Ecto neural progenitor cell (in vitro differentiated cells): ENCODE measurements around the gene ANKH.
"Not testable (repeated sequence)": the region's sequence is repeated elsewhere in the genome, so short reads cannot be mapped to it uniquely, and the experiment has no call there.

Experiments
- DNase-seq: peaks from one replicate; pipeline ENCODE4 v3.0.0-alpha.2; 2018; ENCODE audit warnings: low spot score

The ANKH gene

DNA sequence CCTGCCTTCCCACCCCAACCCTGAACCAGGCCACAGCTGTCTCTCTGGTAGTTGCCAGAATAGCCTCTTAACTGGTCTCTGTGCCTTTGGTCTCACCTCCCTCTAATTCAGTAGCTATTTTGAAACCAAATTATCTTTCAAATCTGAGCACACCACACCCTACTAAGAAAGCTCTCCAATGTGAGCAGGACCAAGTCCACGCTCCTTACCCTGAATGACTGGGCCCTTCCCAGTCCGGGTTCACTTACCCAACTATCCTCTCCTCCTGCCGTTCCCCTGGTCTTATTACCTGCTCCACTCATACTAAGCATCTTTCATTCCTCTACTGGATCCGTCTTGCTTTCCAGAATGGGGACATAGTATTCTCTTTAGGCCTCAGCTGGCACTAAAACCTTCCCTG lies 16.8 kb downstream of the ANKH start:
- no peak for DNase-seq

DNA sequence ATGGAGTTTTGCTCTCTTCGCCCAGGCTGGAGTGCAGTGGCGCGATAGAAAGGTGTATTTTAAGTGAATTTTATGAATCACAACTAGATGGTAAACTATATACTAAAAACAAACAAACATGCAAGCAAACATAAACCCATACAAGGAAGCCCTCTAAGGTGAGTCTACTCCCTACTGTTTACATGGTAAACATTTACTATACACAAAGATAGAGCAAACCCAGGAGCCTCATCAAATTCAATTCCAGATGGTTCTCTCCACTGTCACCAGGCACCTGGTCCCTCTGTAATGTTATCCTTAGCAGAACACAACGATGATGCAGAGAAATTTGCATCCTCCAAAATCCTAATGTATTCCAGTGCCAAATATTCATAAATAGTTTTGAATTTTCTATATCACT lies 17.9 kb downstream of the ANKH start:
- no peak for DNase-seq

DNA sequence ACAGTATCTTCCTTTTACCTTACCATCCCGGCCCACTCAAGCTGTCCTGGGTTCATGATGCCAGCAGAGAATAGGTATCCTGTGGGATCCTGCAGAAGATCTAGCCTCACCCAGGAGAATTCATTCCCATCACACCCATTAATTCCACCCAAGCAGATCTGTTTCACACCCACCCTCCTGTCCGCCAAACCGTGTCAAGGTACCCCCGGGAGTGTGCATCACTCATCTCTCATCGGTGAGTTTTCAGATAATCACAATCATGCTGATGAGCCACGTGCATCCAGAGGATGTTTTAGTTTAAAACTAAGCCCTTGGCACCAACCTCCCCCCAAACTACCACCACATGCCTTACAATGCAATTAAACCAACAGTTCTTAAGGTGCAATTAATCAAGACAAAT lies 18.8 kb downstream of the ANKH start:
- DNase-seq = no peak

DNA sequence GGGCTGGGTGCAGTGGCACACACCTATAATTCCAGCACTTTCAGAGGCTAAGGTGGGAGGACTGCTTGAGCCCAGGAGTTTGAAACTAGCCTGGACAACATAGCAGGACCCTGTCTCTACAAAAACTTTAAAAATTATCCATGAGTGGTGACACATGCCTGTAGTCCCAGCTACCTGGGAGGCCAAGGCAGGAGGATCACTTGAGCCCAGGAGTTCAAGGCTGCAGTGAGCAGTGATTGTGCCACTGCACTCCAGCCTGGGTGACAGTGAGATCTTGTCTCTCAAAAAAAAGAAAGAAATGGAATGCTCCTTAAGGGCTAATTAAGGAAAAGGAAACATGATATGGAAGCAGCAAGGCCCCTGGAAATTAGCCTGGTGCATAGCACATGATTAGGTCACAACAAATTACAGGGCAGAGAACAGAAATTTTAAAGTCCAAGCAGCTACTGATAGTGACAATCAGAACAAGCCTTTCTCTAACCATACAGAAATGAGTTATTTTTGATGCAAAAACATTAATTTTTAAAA lies 19.5 kb downstream of the ANKH start:
- DNase-seq = no peak

DNA sequence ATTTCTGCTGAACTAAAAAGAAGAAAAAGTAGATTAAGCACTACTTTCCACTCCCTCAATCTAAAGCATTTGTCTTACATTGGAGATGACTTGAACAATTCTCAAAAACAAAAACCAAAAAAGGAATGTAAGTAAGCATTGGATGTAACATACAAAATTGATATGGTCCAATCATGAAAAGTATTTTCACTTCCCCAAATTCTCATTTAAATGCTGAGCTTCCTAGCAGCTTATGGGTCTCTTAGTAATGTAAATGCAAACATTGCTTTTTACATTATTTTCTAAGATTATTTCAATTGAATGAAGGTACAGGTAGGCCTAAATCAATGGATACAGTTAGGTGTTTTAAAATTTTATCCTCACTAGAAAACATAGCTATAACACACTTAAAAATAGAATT lies 20.0 kb downstream of the ANKH start:
- DNase-seq = no peak

DNA sequence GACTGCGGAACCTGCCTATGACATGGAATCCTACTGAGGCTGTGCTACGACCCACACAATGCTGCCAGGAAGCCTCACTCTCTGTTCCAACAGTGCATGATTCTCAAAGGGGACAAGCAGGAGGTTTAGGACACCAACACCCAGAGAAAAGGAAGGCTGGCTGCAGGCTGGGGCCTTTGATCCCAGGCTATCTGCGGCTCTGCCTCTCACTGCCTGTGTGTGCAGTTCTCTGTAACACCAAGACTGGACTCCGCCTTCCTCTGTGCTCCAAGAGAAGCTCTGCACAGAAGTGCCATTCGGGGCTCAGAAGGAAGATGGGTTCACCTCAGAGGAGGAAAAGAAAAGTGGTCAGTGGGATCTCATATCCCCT lies 20.5 kb downstream of the ANKH start:
- peak; percentile 55 for DNase-seq

DNA sequence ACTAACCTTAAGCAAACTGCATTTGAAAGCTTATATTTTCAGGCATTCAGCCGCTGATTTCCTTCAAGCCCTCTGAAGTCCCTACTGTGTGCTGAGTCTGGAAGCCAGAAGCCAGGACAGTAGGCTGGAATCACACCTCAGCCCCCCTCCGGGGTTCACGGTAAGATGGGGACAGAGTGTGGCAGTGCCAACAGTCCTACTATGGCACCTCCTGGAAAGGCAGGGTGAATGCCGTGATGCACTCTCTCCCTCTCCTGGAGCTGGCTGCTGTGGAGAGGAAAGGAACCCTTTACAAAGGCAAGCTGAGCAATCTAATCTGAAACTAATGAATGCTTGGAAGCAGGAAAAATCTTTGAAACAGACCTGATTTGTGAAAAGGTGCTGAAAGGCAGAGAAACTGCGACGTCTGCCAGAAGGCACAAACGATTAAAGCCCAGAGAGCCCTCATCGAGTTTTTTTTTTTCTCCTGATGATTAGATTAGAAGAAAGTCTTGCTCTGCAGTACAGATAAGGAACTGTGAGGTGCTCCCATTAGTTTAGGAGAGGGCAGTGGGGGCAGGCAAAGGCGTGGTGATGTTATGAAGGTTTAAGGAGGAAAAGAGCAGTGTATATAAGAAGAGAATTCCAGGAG lies 21.0 kb downstream of the ANKH start:
- no peak for DNase-seq

DNA sequence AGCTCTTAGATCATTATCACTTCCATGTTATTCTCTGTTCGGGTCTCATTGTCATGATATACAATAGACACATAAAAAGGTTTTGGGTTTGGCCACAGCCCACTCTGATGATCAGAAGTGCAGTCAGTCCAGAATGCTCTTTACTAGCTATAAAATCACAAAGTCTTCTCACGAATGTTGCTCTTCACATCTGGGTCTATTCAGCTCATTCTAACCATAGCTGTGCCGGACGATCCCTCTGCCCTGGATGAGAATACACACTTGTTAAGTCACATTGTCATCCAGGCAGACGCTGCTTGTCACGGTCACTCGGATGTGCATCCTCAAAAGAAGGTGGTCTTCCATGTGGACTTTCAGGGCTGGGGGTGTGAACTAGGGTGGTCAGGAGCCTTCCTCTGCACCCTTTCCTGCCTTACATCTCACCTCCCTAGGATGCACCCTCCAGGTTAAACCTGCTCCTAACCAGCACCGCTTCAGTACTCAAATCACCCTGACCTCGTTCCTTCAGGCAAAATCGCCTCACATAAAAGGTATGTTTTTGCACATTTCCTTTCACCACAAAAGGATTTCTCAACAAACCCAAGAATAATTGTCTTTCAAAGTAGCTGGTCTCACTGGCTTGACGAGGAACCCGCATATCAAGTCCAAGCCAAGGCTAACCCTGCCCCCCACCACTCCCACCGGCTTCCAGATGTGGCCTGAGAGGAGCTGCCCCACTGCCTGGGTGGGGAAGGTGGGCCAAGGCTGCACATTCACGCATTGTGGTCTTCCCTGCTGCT lies 21.9 kb downstream of the ANKH start:
- no peak for DNase-seq

DNA sequence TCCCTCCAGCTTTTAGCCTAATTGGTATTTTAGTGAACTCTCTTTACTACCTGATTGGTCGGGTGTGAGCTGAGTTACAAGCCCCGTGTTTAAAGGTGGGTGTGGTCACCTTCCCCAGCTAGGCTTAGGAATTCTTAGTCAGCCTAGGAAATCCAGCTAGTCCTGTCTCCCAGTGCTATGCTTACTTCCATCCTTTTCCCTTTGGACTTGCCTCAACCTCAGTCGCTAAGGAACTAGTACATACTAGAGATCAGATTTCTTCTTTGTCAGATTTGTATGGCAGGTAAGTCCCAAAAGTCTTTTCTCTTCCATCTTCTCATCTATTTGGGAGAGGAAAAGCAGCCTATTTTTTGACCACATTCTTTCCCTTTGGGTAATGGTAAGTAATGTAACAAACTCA lies 22.6 kb downstream of the ANKH start:
- not testable (repeated sequence) for DNase-seq

DNA sequence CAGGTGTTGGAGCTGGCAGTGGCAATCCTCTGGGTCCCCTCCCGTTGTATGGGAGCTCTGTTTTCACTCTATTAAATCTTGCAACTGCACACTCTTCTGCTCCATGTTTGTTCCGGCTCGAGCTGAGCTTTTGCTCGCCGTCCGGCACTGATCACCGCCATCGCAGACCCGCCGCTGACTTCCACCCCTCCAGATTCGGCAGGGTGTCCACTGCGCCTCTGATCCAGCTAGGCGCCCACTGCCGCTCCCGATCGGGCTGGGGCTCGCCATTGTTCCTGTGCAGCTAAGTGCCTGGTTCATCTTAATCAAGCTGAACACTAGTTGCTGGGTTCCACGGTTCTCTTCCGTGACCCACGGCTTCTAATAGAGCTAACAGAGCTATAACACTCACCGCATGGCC lies 23.2 kb downstream of the ANKH start:
- DNase-seq = no peak

DNA sequence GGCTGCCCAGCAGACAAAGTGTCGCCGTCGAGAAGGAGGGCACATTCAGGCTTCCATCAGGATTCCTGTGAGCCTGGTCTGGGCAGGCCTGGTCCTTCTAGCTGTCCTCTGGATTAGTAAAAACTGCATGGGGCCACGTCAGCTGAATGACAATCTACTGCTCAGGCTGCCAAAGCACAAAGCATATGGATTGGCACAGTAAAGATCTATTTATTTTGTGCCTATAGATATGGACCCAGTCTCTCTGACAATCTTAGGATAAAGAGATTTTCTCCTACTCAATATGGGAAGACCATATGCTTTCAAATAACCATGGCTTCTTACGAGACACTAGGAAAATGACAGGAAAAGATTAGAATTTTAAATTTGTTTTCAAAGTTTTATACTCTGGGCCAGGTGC lies 24.1 kb downstream of the ANKH start:
- no peak for DNase-seq

DNA sequence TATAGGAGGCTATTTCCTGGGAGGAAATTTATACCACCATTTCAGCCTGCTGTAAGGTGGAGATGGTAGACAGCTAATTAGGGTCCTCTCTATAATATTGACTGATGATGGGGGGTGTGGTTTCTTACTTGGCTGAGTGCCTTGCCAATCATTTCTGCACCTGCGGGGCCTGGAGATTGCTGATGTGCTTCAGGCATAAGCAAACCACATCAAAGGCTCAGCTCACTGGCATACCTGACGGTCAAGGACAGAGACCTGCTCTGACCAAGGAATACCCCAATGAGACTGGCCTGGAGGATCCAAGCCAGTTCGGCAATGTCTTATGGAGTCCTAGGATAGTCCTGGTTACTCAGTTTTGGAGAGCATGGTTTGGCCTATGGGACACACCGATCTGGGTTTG lies 29.5 kb downstream of the ANKH start:
- DNase-seq = no peak

DNA sequence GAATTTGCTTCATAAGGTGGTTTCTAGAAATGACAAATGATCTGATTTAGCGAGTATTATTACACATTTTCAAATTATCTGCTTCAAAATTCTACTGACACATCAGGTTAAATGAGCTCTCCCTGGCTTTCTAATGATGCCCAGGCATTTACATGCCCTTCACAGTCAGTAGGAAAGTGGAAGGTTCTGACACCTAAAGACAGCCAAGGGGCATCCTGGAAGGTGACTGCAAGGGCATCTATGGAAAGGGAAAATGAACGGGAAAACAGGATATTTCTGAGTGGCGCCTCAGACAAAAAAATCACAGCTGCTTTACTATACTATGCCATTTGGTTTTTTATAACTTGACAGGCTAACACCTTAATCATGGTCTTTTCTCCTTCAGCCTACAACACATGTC lies 31.0 kb downstream of the ANKH start:
- no peak for DNase-seq

DNA sequence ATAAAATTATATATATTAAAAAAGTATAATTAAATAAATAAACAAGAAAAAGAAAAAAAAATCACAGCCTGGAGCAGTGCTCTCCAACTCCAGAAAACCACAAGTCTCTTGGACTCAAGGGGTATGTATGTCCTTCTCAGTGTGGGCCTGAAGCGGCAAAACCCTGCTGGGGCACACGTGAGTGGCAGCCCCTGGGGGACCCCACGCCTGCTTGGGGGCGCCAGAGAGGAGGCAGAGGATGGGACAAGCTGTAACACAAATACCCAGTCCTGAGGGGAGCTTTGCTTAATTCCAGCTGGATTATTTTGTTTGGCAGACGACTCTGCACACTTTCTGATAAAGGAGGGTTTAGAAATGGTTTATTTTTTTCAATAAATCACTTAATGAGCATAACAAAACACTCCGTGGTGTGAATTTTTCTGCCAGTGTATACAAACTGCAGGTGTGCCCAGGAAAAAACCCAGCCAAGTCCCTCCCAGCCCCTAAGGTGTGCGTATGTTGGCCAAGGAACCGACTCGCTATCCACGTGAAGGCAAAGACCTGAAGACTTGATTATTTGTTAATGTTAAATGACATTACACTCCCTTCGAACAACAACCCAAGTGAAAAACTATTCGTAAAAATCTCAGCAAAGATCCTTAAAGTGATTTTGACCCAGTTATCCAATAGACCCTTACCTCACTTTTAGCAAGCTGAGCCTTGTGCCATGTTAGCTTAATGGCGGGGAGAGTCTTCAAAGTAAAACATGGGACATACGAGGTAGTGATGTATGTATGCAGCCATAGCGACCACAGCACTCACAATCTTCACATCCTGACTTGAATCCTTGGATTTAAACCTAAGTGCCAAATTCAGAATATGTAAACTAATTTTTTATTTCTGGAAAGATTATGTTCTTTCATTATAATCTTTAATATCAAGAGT lies 32.9 kb downstream of the ANKH start:
- DNase-seq = no peak

DNA sequence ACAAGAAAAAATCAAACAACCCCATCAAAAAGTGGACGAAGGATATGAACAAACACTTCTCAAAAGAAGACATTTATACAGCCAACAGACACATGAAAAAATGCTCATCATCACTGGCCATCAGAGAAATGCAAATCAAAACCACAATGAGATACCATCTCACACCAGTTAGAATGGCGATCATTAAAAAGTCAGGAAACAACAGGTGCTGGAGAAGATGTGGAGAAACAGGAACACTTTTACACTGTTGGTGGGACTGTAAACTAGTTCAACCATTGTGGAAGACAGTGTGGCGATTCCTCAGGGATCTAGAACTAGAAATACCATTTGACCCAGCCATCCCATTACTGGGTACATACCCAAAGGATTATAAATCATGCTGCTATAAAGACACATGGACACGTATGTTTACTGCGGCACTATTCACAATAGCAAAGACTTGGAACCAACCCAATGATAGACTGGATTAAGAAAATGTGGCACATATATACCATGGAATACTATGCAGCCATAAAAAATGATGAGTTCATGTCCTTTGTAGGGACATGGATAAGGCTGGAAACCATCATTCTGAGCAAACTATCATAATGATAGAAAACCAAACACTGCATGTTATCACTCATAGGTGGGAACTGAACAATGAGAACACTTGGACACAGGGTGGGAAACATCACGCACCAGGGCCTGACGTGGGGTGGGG lies 34.0 kb downstream of the ANKH start:
- not testable (repeated sequence) for DNase-seq

DNA sequence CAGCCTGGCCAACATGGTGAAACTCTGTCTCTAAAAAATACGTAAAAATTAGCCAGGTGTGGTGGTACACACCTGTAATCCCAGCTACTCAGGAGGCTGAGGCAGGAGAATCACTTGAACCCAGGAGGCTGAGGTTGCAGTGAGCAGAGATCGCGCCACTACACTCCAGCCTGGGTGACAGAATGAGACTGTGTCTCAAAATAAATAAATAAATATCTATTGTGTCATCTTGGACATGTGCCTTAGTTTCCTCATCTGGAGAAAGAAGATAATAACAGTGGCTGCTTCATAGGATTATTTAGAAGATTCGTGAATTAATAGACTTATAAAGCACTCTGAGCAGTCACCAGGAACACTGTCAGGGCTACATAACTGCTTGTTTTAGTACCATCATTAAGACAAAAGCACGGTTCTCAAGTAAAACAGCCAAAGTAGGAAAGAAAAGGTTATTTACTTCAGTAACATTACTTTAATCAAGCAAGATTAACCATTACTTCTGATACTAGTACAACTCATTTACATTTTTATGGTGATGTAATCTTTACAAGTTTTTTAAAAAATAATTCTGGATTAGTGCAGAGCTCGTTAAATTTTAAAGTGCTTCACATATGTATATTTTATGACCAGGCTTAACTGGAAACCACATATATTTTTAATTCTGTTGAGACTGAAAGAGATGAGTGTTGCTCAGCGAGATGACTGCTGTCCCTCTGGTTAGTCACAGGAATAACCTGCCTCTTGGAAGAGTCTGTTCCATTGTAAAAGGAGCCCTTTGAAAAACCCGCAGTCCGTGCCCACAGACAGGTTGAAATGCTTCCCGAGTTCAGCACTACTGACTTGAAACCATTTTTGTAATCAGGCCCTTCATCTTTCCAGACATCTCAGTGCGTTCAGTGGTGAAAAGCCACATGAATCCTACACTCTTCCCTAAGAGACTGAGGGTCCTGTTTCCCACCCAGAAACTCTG lies 36.7 kb downstream of the ANKH start:
- DNase-seq = no peak

DNA sequence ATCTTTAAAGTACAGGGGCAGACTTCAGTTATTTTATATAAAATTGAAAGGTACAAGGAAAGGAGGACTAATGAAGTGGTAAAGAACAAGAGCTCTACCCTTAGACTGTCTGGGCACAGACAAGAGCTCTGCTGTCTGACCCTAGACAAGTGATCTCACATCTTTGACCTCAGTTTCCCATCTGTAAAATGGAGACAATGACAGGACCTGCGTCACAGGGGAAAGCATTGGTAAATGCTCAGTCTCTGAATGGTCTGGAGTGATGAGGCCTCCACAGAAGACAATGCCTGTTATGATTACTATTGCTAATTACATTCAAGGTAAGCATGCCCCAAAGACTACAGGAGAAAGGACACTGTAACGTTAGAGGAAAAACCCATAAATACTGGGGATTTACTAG lies 37.5 kb downstream of the ANKH start:
- DNase-seq = no peak

DNA sequence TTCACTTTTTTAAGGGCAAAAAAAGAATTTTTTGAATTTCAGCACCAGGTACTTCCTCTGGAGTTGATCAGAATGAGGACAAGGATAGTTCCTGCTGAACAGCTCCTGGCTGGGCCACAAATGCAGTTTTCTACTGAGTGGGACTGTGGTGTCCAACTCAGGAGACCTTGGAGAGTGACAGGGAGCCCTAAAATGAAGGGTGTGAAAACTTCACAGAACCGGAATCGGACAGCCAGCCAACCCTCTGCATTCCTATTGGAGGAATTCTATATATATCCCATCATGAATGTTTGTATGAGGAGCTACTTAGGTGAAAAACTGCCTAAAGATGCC lies 40.6 kb downstream of the ANKH start:
- DNase-seq = no peak

DNA sequence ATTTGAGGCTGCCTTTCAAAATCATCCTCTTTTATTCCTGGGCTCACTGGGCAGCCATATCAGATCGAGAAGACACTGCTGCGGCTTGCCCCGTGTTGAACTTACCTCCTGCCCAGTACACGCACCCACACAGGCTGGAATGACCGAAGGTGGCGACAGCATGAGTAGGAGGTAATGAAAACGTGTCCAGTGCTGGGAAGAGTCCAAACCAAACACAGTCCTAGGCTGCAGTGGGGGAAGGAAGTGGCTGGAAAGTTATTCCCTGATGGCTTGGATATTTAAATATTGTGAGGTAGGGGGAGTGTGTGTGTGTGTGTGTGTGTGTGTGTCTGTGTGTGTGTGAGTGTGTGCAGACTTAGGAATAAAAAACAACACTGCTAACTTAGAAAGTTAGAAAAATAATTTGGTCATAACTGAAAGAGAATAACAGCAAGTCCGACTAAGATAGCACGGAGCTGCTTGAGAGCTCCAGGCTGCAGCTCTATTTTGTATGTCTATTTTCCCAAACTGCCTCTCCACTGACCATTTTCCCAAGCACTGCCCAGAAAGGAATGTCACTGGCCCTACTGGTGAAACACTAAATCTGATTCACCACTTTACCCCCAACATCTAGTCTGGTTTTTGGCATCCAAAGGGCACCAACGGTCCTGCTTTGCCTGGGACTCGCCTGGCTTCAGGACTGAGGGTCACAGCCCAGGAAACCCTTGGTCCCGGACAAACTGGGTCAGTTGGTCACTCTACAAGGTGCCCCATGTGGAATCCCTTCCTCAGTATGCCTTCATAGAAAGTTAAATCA lies 41.2 kb downstream of the ANKH start:
- DNase-seq = no peak

DNA sequence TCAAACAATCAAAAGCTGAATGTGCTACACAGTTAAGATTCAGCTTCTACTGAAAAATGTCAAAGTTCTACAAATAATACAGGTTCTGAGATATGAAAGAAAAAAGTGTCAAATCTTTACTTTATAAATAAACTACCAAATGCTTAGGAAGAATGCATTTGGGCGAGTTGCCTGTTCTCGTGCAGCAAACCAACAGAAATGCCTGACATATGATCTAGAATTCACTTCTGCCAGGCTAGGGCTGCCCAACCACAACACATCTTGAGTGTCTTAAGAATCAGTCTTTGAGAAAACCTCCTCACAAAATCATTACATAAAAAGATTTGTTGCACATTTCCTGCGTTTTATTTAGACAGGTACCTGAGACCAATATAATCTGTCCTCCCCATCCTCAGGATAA lies 42.2 kb downstream of the ANKH start:
- DNase-seq = no peak
